ENCODE results near the gene ANKRD55. TPM values are rescaled to one million over a fixed set of nuclear protein-coding genes. Genes with fewer than 3 reads are reported as not detected.

The ANKRD55 gene
- total RNA-seq, 1 experiment from 2014 or later: 0.27 TPM

- Mint-ChIP-seq H3K27me3 (ENCODE audit: insufficient read depth, unreplicated experiment) (no peaks in the 10 kb centered on the region), H3K9me3 (ENCODE audit: unreplicated experiment) (no peaks in the 10 kb centered on the region), H3K4me1 (ENCODE audit: low read depth, unreplicated experiment) (peaks cover 23% of the 10 kb centered on the region), H3K36me3 (ENCODE audit: insufficient read depth, unreplicated experiment) (no peaks in the 10 kb centered on the region), H3K4me3 (ENCODE audit: unreplicated experiment) (no peak overlapping the region), H3K27ac (ENCODE audit: unreplicated experiment) (no peak overlapping the region)
- BruUV-seq (replicated peaks): no TSS peak
- H3K9me3 ChIP-seq: no peaks in the 10 kb centered on the region
- DNase-seq: no peak
- intact Hi-C loops (cut with micrococcal nuclease; ENCODE audit: unreplicated experiment): no loop called here
- no peak for TF ChIP-seq CTCF (IDR thresholded peaks at IDR 0.05; ENCODE audit: insufficient read depth in 1 of 2, low read depth in 1 of 2, low read length in 1 of 2, severe bottlenecking in 1 of 2, unreplicated experiment in 1 of 2)
- ChIA-PET POLR2A (no interaction called here), CTCF (no interaction called here)
- no peak overlapping the region for H3K4me3 ChIP-seq (ENCODE audit: low read depth, low read length)
- no peaks in the 10 kb centered on the region for H3K27me3 ChIP-seq (replicated peaks; ENCODE audit: control insufficient read depth, insufficient read depth, low read length)
- no peaks in the 10 kb centered on the region for H3K36me3 ChIP-seq (ENCODE audit: control insufficient read depth, insufficient read depth, low read length)
- H3K4me1 ChIP-seq: peaks cover 3% of the 10 kb centered on the region; the same call in 1 of the 2 replicates
These were observed 136.1 kb downstream of the ANKRD55 start for GRCh38 chr5:56097055-56097454.

GRCh38 chr5:56095579-56096102 is 137.5 kb downstream of the ANKRD55 start:
- ChIA-PET CTCF (no interaction called here), POLR2A (no interaction called here)
- no peaks in the 10 kb centered on the region for H3K36me3 Mint-ChIP-seq (ENCODE audit: insufficient read depth, unreplicated experiment)
- no peak for DNase-seq
- peaks cover 28% of the 10 kb centered on the region for H3K4me1 Mint-ChIP-seq (ENCODE audit: low read depth, unreplicated experiment)
- H3K9me3 Mint-ChIP-seq (ENCODE audit: unreplicated experiment): no peaks in the 10 kb centered on the region
- peaks cover 15% of the 10 kb centered on the region for H3K4me1 ChIP-seq
- intact Hi-C loops (cut with micrococcal nuclease; ENCODE audit: unreplicated experiment): no loop called here
- no peak for TF ChIP-seq CTCF (IDR thresholded peaks at IDR 0.05; ENCODE audit: insufficient read depth in 1 of 2, low read depth in 1 of 2, low read length in 1 of 2, severe bottlenecking in 1 of 2, unreplicated experiment in 1 of 2)
- no peaks in the 10 kb centered on the region for H3K9me3 ChIP-seq
- H3K27me3 ChIP-seq (replicated peaks; ENCODE audit: control insufficient read depth, insufficient read depth, low read length): no peaks in the 10 kb centered on the region
- no peak overlapping the region for H3K4me3 Mint-ChIP-seq (ENCODE audit: unreplicated experiment)
- H3K36me3 ChIP-seq (ENCODE audit: control insufficient read depth, insufficient read depth, low read length): no peaks in the 10 kb centered on the region
- H3K27ac Mint-ChIP-seq (ENCODE audit: unreplicated experiment): no peak overlapping the region
- BruUV-seq (replicated peaks): no TSS peak
- H3K4me3 ChIP-seq (ENCODE audit: low read depth, low read length): no peak overlapping the region
- no peaks in the 10 kb centered on the region for H3K27me3 Mint-ChIP-seq (ENCODE audit: insufficient read depth, unreplicated experiment)

GRCh38 chr5:56094579-56095361 is 138.4 kb downstream of the ANKRD55 start:
- CTCF ChIA-PET: no interaction called here

More at GRCh38 chr5:56094579-56095361, 138.4 kb downstream of the ANKRD55 start:
- Mint-ChIP-seq H3K27me3 (ENCODE audit: insufficient read depth, unreplicated experiment) (no peaks in the 10 kb centered on the region), H3K4me3 (ENCODE audit: unreplicated experiment) (no peak overlapping the region), H3K36me3 (ENCODE audit: insufficient read depth, unreplicated experiment) (no peaks in the 10 kb centered on the region), H3K4me1 (ENCODE audit: low read depth, unreplicated experiment) (peaks cover 19% of the 10 kb centered on the region), H3K9me3 (ENCODE audit: unreplicated experiment) (no peaks in the 10 kb centered on the region), H3K27ac (ENCODE audit: unreplicated experiment) (no peak overlapping the region)
- BruUV-seq (replicated peaks): no TSS peak
- no peak for DNase-seq
- no peaks in the 10 kb centered on the region for H3K36me3 ChIP-seq (ENCODE audit: control insufficient read depth, insufficient read depth, low read length)
- POLR2A ChIA-PET: no interaction called here
- no peak overlapping the region for H3K4me3 ChIP-seq (ENCODE audit: low read depth, low read length)
- H3K9me3 ChIP-seq: no peaks in the 10 kb centered on the region
- H3K27me3 ChIP-seq (replicated peaks; ENCODE audit: control insufficient read depth, insufficient read depth, low read length): no peaks in the 10 kb centered on the region
- TF ChIP-seq CTCF (IDR thresholded peaks at IDR 0.05; ENCODE audit: insufficient read depth in 1 of 2, low read depth in 1 of 2, low read length in 1 of 2, severe bottlenecking in 1 of 2, unreplicated experiment in 1 of 2): no peak
- intact Hi-C loops (cut with micrococcal nuclease; ENCODE audit: unreplicated experiment): no loop called here
- peaks cover 22% of the 10 kb centered on the region for H3K4me1 ChIP-seq

All from Caco-2 (cell line).